Astrocyte (in vitro differentiated cells and primary cell): ENCODE data around the gene CCDC85B. TPM values are rescaled to one million over a fixed set of nuclear protein-coding genes. Genes with fewer than 3 reads are reported as not detected.

ENCODE experiments used
- DNase-seq: peaks from one replicate; pipeline ENCODE4 v3.0.0-alpha.2; 2010; ENCODE audit warnings: low read depth
- FAIRE-seq: peaks from 2 replicates; lab custom pipeline; 2011; peaks lifted over from hg19 to GRCh38; lab: Jason Lieb, UNC
- H2AFZ ChIP-seq: 2 replicates; pipeline ENCODE4 v1.6.0; 2012; ENCODE audit warnings: low read depth, low read length, inconsistent platforms
- H3K27ac ChIP-seq: 2 replicates; pipeline ENCODE4 v1.5.1; 2011; ENCODE audit warnings: low read depth, low read length, inconsistent platforms
- H3K27me3 ChIP-seq: 2 replicates; pipeline ENCODE4 v1.6.0; 2011; ENCODE audit warnings: low read length, inconsistent platforms; ENCODE audit not compliant: insufficient read depth
- H3K36me3 ChIP-seq: 2 replicates; pipeline ENCODE4 v1.5.1; 2011; ENCODE audit warnings: low read length, inconsistent platforms; ENCODE audit not compliant: insufficient read depth
- H3K4me1 ChIP-seq: 2 replicates; pipeline ENCODE4 v1.5.1; 2011; ENCODE audit warnings: low read length, inconsistent platforms; ENCODE audit not compliant: insufficient read depth
- H3K4me2 ChIP-seq: 2 replicates; pipeline ENCODE4 v1.6.0; 2012; ENCODE audit warnings: low read length, inconsistent platforms
- H3K4me3 ChIP-seq: 2 replicates; pipeline ENCODE4 v1.5.1; 2011; ENCODE audit warnings: low read depth, mild to moderate bottlenecking, low read length, inconsistent platforms; ENCODE audit not compliant: insufficient read depth
- H3K79me2 ChIP-seq: 2 replicates; pipeline ENCODE4 v1.6.0; 2012; ENCODE audit warnings: mild to moderate bottlenecking, low read length, inconsistent platforms; ENCODE audit not compliant: insufficient read depth
- H3K9ac ChIP-seq: 2 replicates; pipeline ENCODE4 v1.6.0; 2012; ENCODE audit warnings: mild to moderate bottlenecking, low read length, inconsistent platforms
- H3K9me3 ChIP-seq: 2 replicates; pipeline ENCODE4 v1.5.1; 2012; ENCODE audit warnings: low read depth, mild to moderate bottlenecking, low read length, inconsistent platforms; ENCODE audit not compliant: insufficient read depth
- H4K20me1 ChIP-seq: 2 replicates; pipeline ENCODE4 v1.6.0; 2012; ENCODE audit warnings: low read length, inconsistent platforms; ENCODE audit not compliant: insufficient read depth
- H3K27ac Mint-ChIP-seq: one replicate; pipeline ENCODE4 v1.8.0; 2021; ENCODE audit warnings: mild to moderate bottlenecking, mixed read lengths; ENCODE audit not compliant: unreplicated experiment
- H3K27me3 Mint-ChIP-seq: one replicate; pipeline ENCODE4 v1.8.0; 2021; ENCODE audit warnings: low read depth, mixed read lengths; ENCODE audit not compliant: unreplicated experiment
- H3K36me3 Mint-ChIP-seq: one replicate; pipeline ENCODE4 v1.8.0; 2021; ENCODE audit warnings: low read depth, mixed read lengths; ENCODE audit not compliant: unreplicated experiment
- H3K4me1 Mint-ChIP-seq: one replicate; pipeline ENCODE4 v1.8.0; 2021; ENCODE audit warnings: low read depth, mixed read lengths; ENCODE audit not compliant: unreplicated experiment
- H3K4me3 Mint-ChIP-seq: one replicate; pipeline ENCODE4 v1.8.0; 2021; ENCODE audit warnings: mild to moderate bottlenecking, moderate library complexity, mixed read lengths; ENCODE audit not compliant: unreplicated experiment
- H3K9me3 Mint-ChIP-seq: one replicate; pipeline ENCODE4 v1.8.0; 2021; ENCODE audit warnings: mild to moderate bottlenecking, mixed read lengths; ENCODE audit not compliant: unreplicated experiment
- EZH2 ChIP-seq: IDR thresholded peaks from 2 replicates; pipeline ENCODE4 v1.6.1; 2012; ENCODE audit warnings: mild to moderate bottlenecking, low read length, inconsistent platforms; ENCODE audit not compliant: insufficient read depth
- total RNA-seq: library from RNA; stranded (reverse); gene quantifications from 2 replicates; pipeline ENCODE4 v1.2.1, GENCODE V29; 2021
- TF ChIP-seq, protein P1 (sequence below): IDR thresholded peaks from 2 replicates; pipeline ENCODE4 v1.5.1; 2011; ENCODE audit warnings: low read depth, mild to moderate bottlenecking, inconsistent platforms, low read length, moderate library complexity; ENCODE audit not compliant: insufficient read depth

Gene CCDC85B
- total RNA-seq, 1 donor from 2014 or later = 31.4 TPM

DNA sequence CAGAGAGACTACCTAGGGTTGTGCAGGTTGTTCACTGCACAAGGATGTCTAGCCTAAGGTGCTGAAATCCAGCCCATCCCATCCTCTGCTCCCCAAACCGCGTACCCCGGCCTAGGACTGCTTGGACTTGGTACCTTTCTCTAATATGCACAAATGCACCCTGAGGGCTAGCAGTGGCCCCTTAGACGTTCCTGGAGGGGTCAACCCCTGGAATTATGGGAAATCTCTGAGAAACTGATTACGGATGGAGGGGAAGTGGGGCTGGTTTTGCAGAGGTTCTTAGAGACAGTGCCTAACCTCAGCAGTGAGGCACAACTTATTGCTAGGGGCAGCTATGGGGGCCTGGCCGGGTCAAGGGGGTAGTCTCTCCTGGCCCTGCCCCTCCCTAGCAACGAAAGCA is 25.9 kb downstream of the CCDC85B start:
- H3K4me3 ChIP-seq = no peak overlapping the region
- H3K36me3 Mint-ChIP-seq = peaks cover 2% of the 10 kb centered on the region
- peak overlapping the region; percentile 76 for H3K4me3 Mint-ChIP-seq
- peak overlapping the region; percentile 66 for H3K9ac ChIP-seq
- no peaks in the 10 kb centered on the region for H3K9me3 Mint-ChIP-seq
- TF ChIP-seq EZH2 = no peak
- TF ChIP-seq, protein P1, sequence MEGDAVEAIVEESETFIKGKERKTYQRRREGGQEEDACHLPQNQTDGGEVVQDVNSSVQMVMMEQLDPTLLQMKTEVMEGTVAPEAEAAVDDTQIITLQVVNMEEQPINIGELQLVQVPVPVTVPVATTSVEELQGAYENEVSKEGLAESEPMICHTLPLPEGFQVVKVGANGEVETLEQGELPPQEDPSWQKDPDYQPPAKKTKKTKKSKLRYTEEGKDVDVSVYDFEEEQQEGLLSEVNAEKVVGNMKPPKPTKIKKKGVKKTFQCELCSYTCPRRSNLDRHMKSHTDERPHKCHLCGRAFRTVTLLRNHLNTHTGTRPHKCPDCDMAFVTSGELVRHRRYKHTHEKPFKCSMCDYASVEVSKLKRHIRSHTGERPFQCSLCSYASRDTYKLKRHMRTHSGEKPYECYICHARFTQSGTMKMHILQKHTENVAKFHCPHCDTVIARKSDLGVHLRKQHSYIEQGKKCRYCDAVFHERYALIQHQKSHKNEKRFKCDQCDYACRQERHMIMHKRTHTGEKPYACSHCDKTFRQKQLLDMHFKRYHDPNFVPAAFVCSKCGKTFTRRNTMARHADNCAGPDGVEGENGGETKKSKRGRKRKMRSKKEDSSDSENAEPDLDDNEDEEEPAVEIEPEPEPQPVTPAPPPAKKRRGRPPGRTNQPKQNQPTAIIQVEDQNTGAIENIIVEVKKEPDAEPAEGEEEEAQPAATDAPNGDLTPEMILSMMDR = no peak
- H3K27me3 ChIP-seq = no peaks in the 10 kb centered on the region
- H3K4me1 ChIP-seq = peaks cover 73% of the 10 kb centered on the region
- H3K79me2 ChIP-seq = peaks cover 53% of the 10 kb centered on the region
- peak overlapping the region; percentile 97 for H3K27ac ChIP-seq
- H2AFZ ChIP-seq = no peak overlapping the region
- H3K36me3 ChIP-seq = peaks cover 8% of the 10 kb centered on the region
- peak overlapping the region; percentile 98 for H3K27ac Mint-ChIP-seq
- FAIRE-seq = no peak
- DNase-seq = no peak
- no peaks in the 10 kb centered on the region for H3K27me3 Mint-ChIP-seq
- peaks cover 34% of the 10 kb centered on the region for H3K4me1 Mint-ChIP-seq
- H4K20me1 ChIP-seq = peaks cover 9% of the 10 kb centered on the region
- H3K9me3 ChIP-seq = no peaks in the 10 kb centered on the region
- H3K4me2 ChIP-seq = peak overlapping the region; percentile 98

DNA sequence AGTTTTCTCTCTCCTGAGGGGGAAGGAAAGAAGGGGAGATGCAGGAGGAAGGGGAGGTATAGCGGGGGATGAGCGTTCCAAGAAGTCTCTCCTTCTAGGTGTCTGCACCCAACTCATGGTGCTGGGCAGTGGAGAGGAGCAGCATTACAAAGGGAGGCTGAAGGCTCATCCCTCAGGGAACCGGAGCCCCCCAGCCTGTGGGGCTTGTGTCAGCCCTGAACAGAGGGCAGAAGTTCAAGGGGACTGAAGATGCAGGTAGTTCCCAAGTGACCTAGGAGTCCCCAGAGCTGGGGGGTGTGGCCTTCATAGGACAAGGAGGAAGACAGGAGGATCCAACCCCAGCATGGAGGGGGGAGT is 26.6 kb downstream of the CCDC85B start:
- peak overlapping the region; percentile 97 for H3K27ac ChIP-seq
- Mint-ChIP-seq H3K4me1 (peaks cover 30% of the 10 kb centered on the region), H3K27me3 (no peaks in the 10 kb centered on the region), H3K36me3 (peaks cover 2% of the 10 kb centered on the region), H3K4me3 (peak overlapping the region; percentile 76), H3K9me3 (no peaks in the 10 kb centered on the region), H3K27ac (peak overlapping the region; percentile 98)
- H2AFZ ChIP-seq = no peak overlapping the region
- peak overlapping the region; percentile 87 for H3K4me3 ChIP-seq
- no peaks in the 10 kb centered on the region for H3K9me3 ChIP-seq
- peak overlapping the region; percentile 98 for H3K4me2 ChIP-seq
- FAIRE-seq (no peak), DNase-seq (no peak)
- no peak for TF ChIP-seq EZH2
- TF ChIP-seq, protein P1 = no peak
- H3K36me3 ChIP-seq = peaks cover 8% of the 10 kb centered on the region
- peaks cover 9% of the 10 kb centered on the region for H4K20me1 ChIP-seq
- peaks cover 53% of the 10 kb centered on the region for H3K79me2 ChIP-seq
- no peaks in the 10 kb centered on the region for H3K27me3 ChIP-seq
- peaks cover 67% of the 10 kb centered on the region for H3K4me1 ChIP-seq
- peak overlapping the region; percentile 66 for H3K9ac ChIP-seq

DNA sequence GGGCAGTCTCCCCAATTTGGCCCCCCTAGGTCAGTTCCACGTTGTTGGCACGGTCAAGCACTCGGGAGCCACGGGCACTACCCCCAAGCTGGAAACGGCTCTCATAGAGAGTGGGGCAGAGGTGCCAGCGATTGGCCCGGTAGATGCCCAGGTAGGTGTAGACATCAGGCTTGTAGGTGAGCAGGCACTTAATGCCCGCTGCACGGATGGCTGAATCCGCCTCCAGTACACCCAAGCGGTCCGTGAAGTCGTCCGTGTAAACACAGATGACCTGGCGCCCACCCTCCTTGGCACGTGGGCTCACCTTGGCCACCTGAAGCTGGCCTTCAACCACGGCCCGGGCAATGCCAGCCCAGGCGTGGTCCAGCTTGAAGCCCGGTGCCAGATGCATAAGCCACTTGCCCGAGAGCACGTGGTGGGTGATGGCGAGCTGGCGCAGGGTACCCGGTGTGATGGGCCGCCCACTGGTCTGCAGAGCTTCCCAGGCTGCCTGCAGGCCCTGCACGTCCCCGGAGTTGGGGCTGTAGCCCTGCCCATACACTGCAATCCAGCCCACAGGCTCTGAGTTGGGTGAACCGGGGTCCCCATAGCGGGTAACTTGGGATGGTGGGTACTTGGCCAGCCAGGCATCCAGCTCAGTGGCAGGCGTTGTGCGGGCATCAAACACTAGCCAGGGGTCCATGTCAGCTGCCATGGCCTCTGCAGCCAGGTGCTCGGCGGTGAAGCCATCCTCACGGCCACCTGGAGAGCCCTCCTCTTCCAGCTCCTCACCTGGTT is 27.1 kb downstream of the CCDC85B start:
- H2AFZ ChIP-seq = no peak overlapping the region
- H3K27me3 Mint-ChIP-seq = no peaks in the 10 kb centered on the region
- H3K79me2 ChIP-seq = peaks cover 59% of the 10 kb centered on the region
- peak overlapping the region; percentile 98 for H3K4me2 ChIP-seq
- no peak for DNase-seq
- no peaks in the 10 kb centered on the region for H3K27me3 ChIP-seq
- H3K27ac ChIP-seq = peak overlapping the region; percentile 97
- TF ChIP-seq, protein P1 = no peak
- TF ChIP-seq EZH2 = no peak
- H3K4me3 Mint-ChIP-seq = peak overlapping the region; percentile 88
- H3K4me1 Mint-ChIP-seq = peaks cover 30% of the 10 kb centered on the region
- no peaks in the 10 kb centered on the region for H3K9me3 Mint-ChIP-seq
- no peaks in the 10 kb centered on the region for H3K9me3 ChIP-seq
- H3K36me3 Mint-ChIP-seq = peaks cover 8% of the 10 kb centered on the region
- H4K20me1 ChIP-seq = peaks cover 9% of the 10 kb centered on the region
- FAIRE-seq = no peak
- H3K36me3 ChIP-seq = peaks cover 14% of the 10 kb centered on the region
- H3K9ac ChIP-seq = peak overlapping the region; percentile 95
- peaks cover 61% of the 10 kb centered on the region for H3K4me1 ChIP-seq
- H3K27ac Mint-ChIP-seq = peak overlapping the region; percentile 98
- peak overlapping the region; percentile 87 for H3K4me3 ChIP-seq
